PC-3 (cell line): ENCODE results near the gene DPY19L3.

ENCODE experiments used
- EZH2phosphoT487 ChIP-seq: fragments of 300-600 bp; sonication (generic); IDR thresholded peaks from 2 replicates; pipeline ENCODE4 v1.6.1; 2018; ENCODE audit warnings: mild to moderate bottlenecking, antibody characterized with exemption, low read length, borderline replicate concordance
- TF ChIP-seq, protein P1 (sequence below): fragments of 300-600 bp; sonication (generic); conservative IDR thresholded peaks from 2 replicates; pipeline ENCODE4 v1.5.1; 2017; ENCODE audit warnings: antibody characterized with exemption, low read depth, mild to moderate bottlenecking, low read length

DNA sequence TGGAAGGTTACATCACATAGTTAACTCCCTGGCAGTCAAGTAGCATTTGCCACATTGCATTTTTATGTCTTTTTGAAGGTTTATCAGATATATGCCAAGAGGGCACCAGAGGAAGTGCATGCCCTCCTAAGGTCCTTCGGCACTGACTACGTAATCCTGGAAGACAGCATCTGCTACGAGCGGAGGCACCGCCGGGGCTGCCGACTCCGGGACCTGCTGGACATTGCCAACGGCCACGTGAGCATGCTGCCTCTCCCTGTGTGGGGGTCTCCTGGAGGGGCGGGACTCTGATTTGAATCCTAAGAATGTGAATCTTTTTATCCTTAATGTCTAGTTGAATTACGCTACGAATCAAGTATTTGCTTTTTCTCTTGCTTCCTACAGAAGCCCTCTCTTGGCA is 74.8 kb downstream of the DPY19L3 start:
- TF ChIP-seq, protein P1, sequence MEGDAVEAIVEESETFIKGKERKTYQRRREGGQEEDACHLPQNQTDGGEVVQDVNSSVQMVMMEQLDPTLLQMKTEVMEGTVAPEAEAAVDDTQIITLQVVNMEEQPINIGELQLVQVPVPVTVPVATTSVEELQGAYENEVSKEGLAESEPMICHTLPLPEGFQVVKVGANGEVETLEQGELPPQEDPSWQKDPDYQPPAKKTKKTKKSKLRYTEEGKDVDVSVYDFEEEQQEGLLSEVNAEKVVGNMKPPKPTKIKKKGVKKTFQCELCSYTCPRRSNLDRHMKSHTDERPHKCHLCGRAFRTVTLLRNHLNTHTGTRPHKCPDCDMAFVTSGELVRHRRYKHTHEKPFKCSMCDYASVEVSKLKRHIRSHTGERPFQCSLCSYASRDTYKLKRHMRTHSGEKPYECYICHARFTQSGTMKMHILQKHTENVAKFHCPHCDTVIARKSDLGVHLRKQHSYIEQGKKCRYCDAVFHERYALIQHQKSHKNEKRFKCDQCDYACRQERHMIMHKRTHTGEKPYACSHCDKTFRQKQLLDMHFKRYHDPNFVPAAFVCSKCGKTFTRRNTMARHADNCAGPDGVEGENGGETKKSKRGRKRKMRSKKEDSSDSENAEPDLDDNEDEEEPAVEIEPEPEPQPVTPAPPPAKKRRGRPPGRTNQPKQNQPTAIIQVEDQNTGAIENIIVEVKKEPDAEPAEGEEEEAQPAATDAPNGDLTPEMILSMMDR: no peak
- no peak for TF ChIP-seq EZH2phosphoT487
